K562 (cell line): Measurements from ENCODE around the gene VPS41. TPM values are rescaled to one million over a fixed set of nuclear protein-coding genes. Genes with fewer than 3 reads are reported as not detected.

ENCODE experiments used
- ATAC-seq: fragments of 200-7000 bp; cut with Tn5 transposase; 3 replicates; pipeline ENCODE4 v1.9.1; 2020; ENCODE audit warnings: moderate library complexity
- BruUV-seq: library from RNA; stranded (reverse); fragments of 400-500 nt; replicated peaks from 2 replicates; lab custom pipeline; 2021; lab: Mats Ljungman, UMichigan
- CTCF ChIA-PET: fragments of 300-600 bp; formaldehyde crosslinking; extraction: SDS; loops from one replicate; lab custom pipeline; 2021; ENCODE audit warnings: low intra/inter-chr PET ratio; lab: Yijun Ruan, JAX
- POLR2A ChIA-PET: fragments of 300-600, 350-650 bp; sonication (Branson Sonifier 250); formaldehyde crosslinking; extraction: SDS; loops from one replicate; lab custom pipeline; 2021; ENCODE audit warnings: antibody characterized with exemption, inconsistent platforms; lab: Yijun Ruan, JAX
- DNase-seq, 4 experiments: peaks; one replicate each; pipeline versions ENCODE4 v3.0.0 to v3.0.0-alpha.2; 2011 to 2018; ENCODE audit warnings: low spot score in 3 of 4, mixed read lengths in 3 of 4; ENCODE audit errors: extremely low read depth in 1 of 4
- FAIRE-seq: peaks from 2 replicates; lab custom pipeline; 2011; peaks lifted over from hg19 to GRCh38; lab: Jason Lieb, UNC
- H2AFZ ChIP-seq: 2 replicates; pipeline ENCODE4 v1.6.0; 2011; ENCODE audit warnings: low read depth, low read length, control low read depth, inconsistent platforms
- H3K27ac ChIP-seq: fragments of 200-600 bp; 3 replicates; pipeline ENCODE4 v1.8.0; 2011; ENCODE audit warnings: low read depth, mild to moderate bottlenecking, control low read depth, inconsistent platforms, low read length, moderate library complexity, mixed read lengths; ENCODE audit errors: extremely low read depth
- H3K27me3 ChIP-seq, 2 experiments: fragments of 300-600 bp in 1 of 2; 2 replicates in 1 of 2; 3 replicates in 1 of 2; pipeline versions ENCODE4 v1.6.0 to v1.8.0; 2011; ENCODE audit warnings: inconsistent platforms in 2 of 2, low read length in 2 of 2, mild to moderate bottlenecking in 1 of 2, mixed read lengths in 1 of 2, moderate library complexity in 1 of 2; ENCODE audit not compliant: control insufficient read depth in 2 of 2, insufficient read depth in 2 of 2
- H3K36me3 ChIP-seq: fragments of 300-600 bp; 3 replicates; pipeline ENCODE4 v1.8.0; 2011; ENCODE audit warnings: mild to moderate bottlenecking, low read length, inconsistent platforms; ENCODE audit not compliant: control insufficient read depth, insufficient read depth
- H3K4me1 ChIP-seq, 2 experiments: fragments of 200-600 bp in 1 of 2; replicated peaks in 1 of 2; 2 replicates in 1 of 2; 3 replicates in 1 of 2; pipeline versions ENCODE4 v1.5.1 to v1.8.0; 2011; ENCODE audit warnings: inconsistent platforms in 2 of 2, low read length in 2 of 2, mild to moderate bottlenecking in 1 of 2, mixed read lengths in 1 of 2, moderate library complexity in 1 of 2; ENCODE audit not compliant: control insufficient read depth in 2 of 2, insufficient read depth in 2 of 2
- H3K4me2 ChIP-seq: 2 replicates; pipeline ENCODE4 v1.6.1; 2011; ENCODE audit warnings: low read length, control low read depth, inconsistent platforms, mixed read lengths; ENCODE audit not compliant: insufficient read depth
- H3K4me3 ChIP-seq: fragments of 200-600 bp; sonication (generic), shearing (Covaris generic); 2 replicates; pipeline ENCODE4 v1.5.1; 2016; ENCODE audit warnings: control low read depth, inconsistent platforms
- H3K79me2 ChIP-seq: fragments of 200-600 bp; 3 replicates; pipeline ENCODE4 v1.8.0; 2011; ENCODE audit warnings: low read length, inconsistent platforms; ENCODE audit not compliant: control insufficient read depth, insufficient read depth
- H3K9ac ChIP-seq, 2 experiments: 2 replicates each; pipeline versions ENCODE4 v1.6.0 to v1.6.1; 2011; ENCODE audit warnings: low read depth in 2 of 2, low read length in 2 of 2, control low read depth in 1 of 2, inconsistent platforms in 1 of 2, mild to moderate bottlenecking in 1 of 2, mixed read lengths in 1 of 2; ENCODE audit not compliant: insufficient read depth in 1 of 2
- H3K9me1 ChIP-seq: one replicate; pipeline ENCODE4 v1.6.0; 2011; ENCODE audit warnings: inconsistent platforms, mild to moderate bottlenecking, low read length, moderate library complexity; ENCODE audit not compliant: control insufficient read depth, insufficient read depth
- H3K9me3 ChIP-seq: replicated peaks from 2 replicates; pipeline ENCODE4 v1.5.1; 2011; ENCODE audit warnings: low read depth, low read length, inconsistent platforms; ENCODE audit not compliant: control insufficient read depth, insufficient read depth
- H4K20me1 ChIP-seq: replicated peaks from 2 replicates; pipeline ENCODE4 v1.6.1; 2011; ENCODE audit warnings: low read length, inconsistent platforms, mixed read lengths; ENCODE audit not compliant: control insufficient read depth, insufficient read depth
- ARID2 ChIP-seq: fragments of 450-650 bp; IDR thresholded peaks from 2 replicates; pipeline ENCODE4 v1.6.1; 2017; ENCODE audit warnings: antibody characterized with exemption, mild to moderate bottlenecking
- BCLAF1 ChIP-seq, 2 experiments: fragments of 450-650 bp in 1 of 2; IDR thresholded peaks; 2 replicates each; pipeline ENCODE4 v1.6.1; 2011 to 2017; ENCODE audit warnings: low read depth in 2 of 2, antibody characterized with exemption in 1 of 2, borderline replicate concordance in 1 of 2, low read length in 1 of 2, mild to moderate bottlenecking in 1 of 2, mixed read lengths in 1 of 2; ENCODE audit not compliant: control insufficient read depth in 1 of 2
- CLOCK ChIP-seq: fragments of 250-450 bp; sonication (Bioruptor Pico); IDR thresholded peaks from 2 replicates; pipeline ENCODE4 v1.4.0; 2020; ENCODE audit warnings: mild to moderate bottlenecking, moderate library complexity, borderline replicate concordance
- GTF2F1 ChIP-seq: IDR thresholded peaks from 2 replicates; pipeline ENCODE4 v1.6.1; 2011; ENCODE audit warnings: low read depth, low read length, improper control_type of control experiment
- MCM3 ChIP-seq: fragments of 450-650 bp; IDR thresholded peaks from 2 replicates; pipeline ENCODE4 v1.6.1; 2016
- NONO ChIP-seq, 2 experiments: fragments of 200-400 bp in 1 of 2; fragments of 450-650 bp in 1 of 2; formaldehyde crosslinking in 1 of 2; IDR thresholded peaks; 2 replicates each; pipeline ENCODE4 v1.6.1; 2017; ENCODE audit warnings: low read depth in 2 of 2, mild to moderate bottlenecking in 2 of 2, moderate library complexity in 2 of 2, low read length in 1 of 2
- NR4A1 ChIP-seq, 2 experiments: fragments of 250-450 bp in 1 of 2; fragments of 450-650 bp in 1 of 2; sonication (Bioruptor Pico) in 1 of 2; IDR thresholded peaks; 2 replicates each; pipeline versions ENCODE4 v1.4.0 to v1.6.1; 2016 to 2020; ENCODE audit warnings: mild to moderate bottlenecking in 2 of 2, missing compliant biosample characterization in 1 of 2, missing genetic modification characterization in 1 of 2, moderate library complexity in 1 of 2
- TAF9B ChIP-seq: fragments of 450-650 bp; IDR thresholded peaks from 2 replicates; pipeline ENCODE4 v1.6.1; 2018; ENCODE audit warnings: mild to moderate bottlenecking; ENCODE audit not compliant: partially characterized antibody
- XRCC5 ChIP-seq: fragments of 200-400 bp; formaldehyde crosslinking; IDR thresholded peaks from 2 replicates; pipeline ENCODE4 v1.6.1; 2017; ENCODE audit warnings: low read depth, mild to moderate bottlenecking, low read length
- in situ Hi-C: fragments of 300-500 bp; cut with MboI; formaldehyde crosslinking; loops from 4 replicates; pipeline ENCODE4 v1.15.0; 2018; ENCODE audit warnings: inconsistent platforms, mixed read lengths
- intact Hi-C: fragments of 100-400 bp; cut with micrococcal nuclease; formaldehyde crosslinking; loops from 2 replicates; pipeline ENCODE4 v1.14.2; 2022
- polyA plus RNA-seq, 8 experiments: library from polyadenylated mRNA; depleted of rRNA in 4 of 8; stranded (reverse) in 5 of 8; unstranded in 3 of 8; fragments of >200 nt; fragmentation: Nextera tagmentation in 2 of 8; fragmentation: Illumina TruSeq in 1 of 8; extraction: Ambion mirVana in 2 of 8; extraction: Trizol in 1 of 8; gene quantifications; 2 replicates each; pipeline versions ENCODE4 v1.2.1 to v1.2.3, GENCODE V29; 2011 to 2014; ENCODE audit warnings: inconsistent platforms in 1 of 8, missing spikeins in 1 of 8
- total RNA-seq, 7 experiments: library from RNA; depleted of rRNA in 6 of 7; stranded (reverse); fragments of >200 nt in 6 of 7; fragmentation: Illumina TruSeq in 2 of 7; extraction: Trizol in 2 of 7; gene quantifications; 2 replicates each; pipeline versions ENCODE4 v1.2.1 to v1.2.3, GENCODE V29; 2011 to 2021; ENCODE audit warnings: low replicate concordance in 1 of 7

The VPS41 gene
- total and polyA plus RNA-seq, 9 of the 15 experiments (the other 6 are each of a cell fraction or from before 2014, with no cell fraction given) = 17.7 to 46.8 (median 32.1) TPM

GRCh38 chr7:38795593-38795992, 113.4 kb downstream of the VPS41 start (continued):
- TF ChIP-seq BCLAF1 (IDR thresholded peaks at IDR 0.05; ENCODE audit: borderline replicate concordance in 1 of 2, control insufficient read depth in 1 of 2, low read depth in 2 of 2, low read length in 1 of 2) = no peak

DNA sequence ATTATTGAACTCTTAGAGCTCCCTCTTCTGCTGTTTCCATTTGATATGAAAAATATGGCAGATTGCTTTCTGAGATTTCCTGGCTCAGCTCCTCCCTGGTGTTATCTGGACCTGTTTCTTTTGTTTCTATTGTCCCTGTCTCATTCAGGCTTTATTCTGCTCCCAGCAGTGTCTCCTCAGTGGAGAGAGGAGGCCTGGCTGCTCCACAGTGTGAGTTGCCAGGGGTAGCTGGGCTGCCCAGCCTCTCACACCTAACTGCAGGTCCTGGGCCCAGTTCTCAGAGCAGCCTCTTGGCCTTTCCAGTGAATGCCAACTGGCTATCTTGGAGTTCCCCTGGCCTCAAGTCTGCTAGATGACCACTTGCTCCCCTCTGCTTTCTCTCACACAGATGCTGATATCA, 127.0 kb downstream of the VPS41 start:
- in situ Hi-C loops = no loop called here
- ATAC-seq (no peak), FAIRE-seq (no peak), DNase-seq (no peak)
- H4K20me1 ChIP-seq = no peaks in the 10 kb centered on the region
- POLR2A ChIA-PET = no interaction called here
- BruUV-seq = no TSS peak
- no peaks in the 10 kb centered on the region for H3K9me1 ChIP-seq
- H3K4me3 ChIP-seq = no peak overlapping the region
- H2AFZ ChIP-seq = no peak overlapping the region
- TF ChIP-seq CLOCK (CRISPR knock-in tag) (no peak), ARID2 (no peak), XRCC5 (no peak), TAF9B (no peak), MCM3 (no peak), NONO (IDR thresholded peaks at IDR 0.05; ENCODE audit: low read depth in 2 of 2, low read length in 1 of 2) (no peak), GTF2F1 (no peak), NR4A1 (CRISPR knock-in tag; IDR thresholded peaks at IDR 0.05) (no peak), NR4A1 (tag; IDR thresholded peaks at IDR 0.05) (no peak)
- TF ChIP-seq, all 486 proteins: peak for 0
- H3K4me1 ChIP-seq = no peaks in the 10 kb centered on the region
- H3K27ac ChIP-seq = no peak overlapping the region
- no peaks in the 10 kb centered on the region for H3K79me2 ChIP-seq
- intact Hi-C loops = no loop called here
- H3K4me2 ChIP-seq = no peak overlapping the region
- H3K36me3 ChIP-seq = no peaks in the 10 kb centered on the region
- no peak overlapping the region for H3K9ac ChIP-seq
- CTCF ChIA-PET = no interaction called here
- no peaks in the 10 kb centered on the region for H3K9me3 ChIP-seq
- H3K27me3 ChIP-seq = no peaks in the 10 kb centered on the region
